SK-N-MC (cell line): ENCODE measurements around the gene CEP85.

Source experiments
- DNase-seq: peaks from one replicate; pipeline ENCODE4 v3.0.0-alpha.2; 2011; ENCODE audit warnings: low read depth, low spot score
- H3K27ac ChIP-seq: fragments of 200-600 bp; sonication (generic); 2 replicates; pipeline ENCODE4 v1.5.1; 2016; ENCODE audit warnings: mixed run types
- H3K36me3 ChIP-seq: fragments of 200-600 bp; sonication (generic); 2 replicates; pipeline ENCODE4 v1.6.1; 2017; ENCODE audit warnings: antibody characterized with exemption, low read length, mixed read lengths; ENCODE audit not compliant: insufficient read depth
- H3K4me3 ChIP-seq: fragments of 200-600 bp; sonication (generic); 2 replicates; pipeline ENCODE4 v1.5.1; 2016
- H3K9ac ChIP-seq: fragments of 200-600 bp; sonication (generic); 2 replicates; pipeline ENCODE4 v1.8.0; 2017; ENCODE audit warnings: mixed run types, mixed read lengths; ENCODE audit not compliant: insufficient read length
- H3K9me3 ChIP-seq: fragments of 200-600 bp; sonication (generic); 2 replicates; pipeline ENCODE4 v1.6.1; 2017; ENCODE audit warnings: low read depth, mild to moderate bottlenecking, antibody characterized with exemption, low read length, moderate library complexity, mixed read lengths
- EZH2 ChIP-seq: fragments of 200-600 bp; sonication (generic); IDR thresholded peaks from one replicate; pipeline ENCODE4 v1.6.1; 2017; ENCODE audit warnings: antibody characterized with exemption
- FOXP2 ChIP-seq: optimal IDR thresholded peaks from 2 replicates; pipeline ENCODE3; 2011; ENCODE audit warnings: mild to moderate bottlenecking, moderate library complexity; ENCODE audit not compliant: insufficient read depth; ENCODE audit errors: extremely low read length, control extremely low read depth
- POLR2AphosphoS5 ChIP-seq: IDR thresholded peaks from 2 replicates; pipeline ENCODE4 v1.6.1; 2012; ENCODE audit warnings: mild to moderate bottlenecking, low read depth, low read length, borderline replicate concordance

CEP85 gene

DNA sequence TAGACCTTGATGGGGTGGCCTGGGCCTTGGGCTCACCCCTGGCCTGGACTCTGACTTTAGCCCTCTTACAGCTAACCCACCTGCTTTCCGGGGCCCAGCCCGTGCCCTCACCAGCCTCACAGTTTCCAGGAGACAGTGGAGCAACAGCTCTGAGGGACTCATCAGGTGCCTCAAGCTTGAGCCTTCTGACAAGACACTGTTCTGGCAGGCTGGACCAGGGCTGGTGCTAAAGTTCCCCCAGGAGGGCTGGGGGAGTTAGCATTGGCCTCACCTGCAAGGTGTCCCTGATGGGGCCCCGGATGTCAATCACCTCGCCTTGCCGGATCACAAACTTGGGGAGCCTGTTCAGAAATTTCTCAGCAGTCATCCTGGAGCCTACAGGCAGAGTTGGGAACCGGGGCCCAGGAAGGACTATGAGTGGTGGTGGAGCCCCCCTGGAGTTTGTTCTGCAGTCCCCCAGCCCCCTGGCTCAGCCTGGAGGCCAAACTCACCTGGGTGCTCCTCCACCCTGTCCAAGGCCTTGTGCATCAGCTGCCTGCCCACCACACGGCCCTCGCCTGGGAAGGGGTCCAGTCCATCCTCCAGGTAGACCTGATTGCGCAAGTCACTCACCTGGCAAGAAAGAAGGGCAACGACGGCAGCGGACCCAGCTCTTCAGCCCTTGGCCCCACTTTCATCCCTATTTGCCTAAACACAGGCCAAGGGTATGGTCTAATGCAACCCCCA lies 50.0 kb downstream of the CEP85 start:
- Histone ChIP-seq H3K4me3 (no peak overlapping the region), H3K36me3 (no peaks in the 10 kb centered on the region), H3K9ac (no peak overlapping the region), H3K9me3 (no peaks in the 10 kb centered on the region), H3K27ac (no peak overlapping the region)
- no peak for DNase-seq
- no peak for TF ChIP-seq EZH2
- TF ChIP-seq POLR2AphosphoS5: no peak; the same call in 1 of the 2 replicates
- TF ChIP-seq FOXP2: no peak

DNA sequence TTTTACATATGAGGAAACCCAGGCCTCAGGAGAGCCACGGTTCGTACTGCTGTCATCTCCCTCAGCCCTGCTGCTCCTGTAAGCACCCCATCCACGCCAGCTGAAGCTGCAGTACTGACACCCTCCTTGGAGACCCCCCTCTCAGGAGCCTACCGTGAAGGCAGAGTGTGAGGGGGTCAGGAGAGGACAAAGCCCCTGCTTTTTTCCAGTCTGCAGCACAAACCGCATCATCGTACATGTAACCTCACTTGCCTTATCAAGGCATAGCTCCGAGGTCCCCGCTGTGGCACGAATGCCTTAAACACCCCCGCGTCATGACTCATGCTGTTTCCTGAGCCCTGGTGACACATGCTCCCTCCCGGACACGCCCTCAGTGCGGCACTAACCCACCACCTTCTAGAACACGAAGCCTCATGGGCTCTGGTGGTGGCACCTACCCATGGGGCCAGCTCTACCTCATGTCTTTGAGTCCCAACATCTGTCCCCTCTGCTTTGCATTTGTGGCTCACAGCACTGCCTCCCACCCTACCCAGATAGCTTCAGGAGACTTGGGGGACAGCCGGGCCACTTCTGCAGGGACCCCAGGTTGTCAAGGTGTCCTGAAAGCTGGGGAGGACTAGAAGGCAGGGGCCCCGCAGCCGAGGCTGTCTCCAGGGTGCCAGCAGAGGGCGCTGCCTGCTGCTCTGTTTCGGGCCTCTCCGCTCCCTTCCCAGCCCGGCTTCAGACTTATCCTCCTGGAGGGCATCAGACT lies 50.8 kb downstream of the CEP85 start:
- TF ChIP-seq FOXP2 (no peak), EZH2 (no peak), POLR2AphosphoS5 (no peak)
- Histone ChIP-seq H3K27ac (no peak overlapping the region), H3K9ac (no peak overlapping the region), H3K9me3 (no peaks in the 10 kb centered on the region), H3K36me3 (no peaks in the 10 kb centered on the region), H3K4me3 (no peak overlapping the region)
- no peak for DNase-seq

DNA sequence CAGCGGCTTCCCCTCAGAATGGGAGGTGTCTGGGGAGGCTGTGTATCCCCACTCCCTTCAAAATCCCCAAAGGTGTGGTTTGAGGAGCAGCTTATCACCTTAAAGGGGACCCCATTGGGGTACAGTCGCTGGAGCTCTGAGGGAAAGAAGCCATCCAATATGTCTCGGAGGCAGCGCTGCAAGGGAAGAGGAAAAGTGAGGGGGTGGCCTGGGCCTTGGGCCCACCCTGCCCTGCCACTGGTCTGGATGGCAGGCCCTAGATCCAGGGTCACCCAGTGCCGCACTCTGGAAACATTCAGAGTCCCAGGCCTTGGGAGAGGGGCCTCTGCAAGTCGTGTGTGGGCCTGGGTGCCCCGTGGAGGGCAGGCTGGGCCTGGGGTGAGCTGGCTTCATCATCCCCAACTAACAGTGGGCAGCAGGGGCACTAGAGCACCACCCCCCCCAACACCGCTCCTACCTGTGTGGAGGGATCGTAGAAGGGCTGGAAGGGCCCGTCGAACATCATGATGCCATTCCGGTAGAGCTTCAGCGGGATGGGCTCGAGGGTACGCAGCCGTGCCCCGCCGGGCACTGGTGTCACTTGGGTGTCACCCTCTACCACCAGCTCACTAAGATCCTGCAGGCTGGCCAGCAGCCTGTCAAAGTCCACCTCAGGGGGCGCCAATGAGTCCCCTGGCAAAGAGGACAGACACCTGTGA lies 51.5 kb downstream of the CEP85 start:
- Histone ChIP-seq H3K36me3 (no peaks in the 10 kb centered on the region), H3K4me3 (no peak overlapping the region), H3K9me3 (no peaks in the 10 kb centered on the region), H3K27ac (no peak overlapping the region), H3K9ac (no peak overlapping the region)
- TF ChIP-seq POLR2AphosphoS5: no peak
- TF ChIP-seq EZH2: no peak
- TF ChIP-seq FOXP2: no peak
- no peak for DNase-seq

DNA sequence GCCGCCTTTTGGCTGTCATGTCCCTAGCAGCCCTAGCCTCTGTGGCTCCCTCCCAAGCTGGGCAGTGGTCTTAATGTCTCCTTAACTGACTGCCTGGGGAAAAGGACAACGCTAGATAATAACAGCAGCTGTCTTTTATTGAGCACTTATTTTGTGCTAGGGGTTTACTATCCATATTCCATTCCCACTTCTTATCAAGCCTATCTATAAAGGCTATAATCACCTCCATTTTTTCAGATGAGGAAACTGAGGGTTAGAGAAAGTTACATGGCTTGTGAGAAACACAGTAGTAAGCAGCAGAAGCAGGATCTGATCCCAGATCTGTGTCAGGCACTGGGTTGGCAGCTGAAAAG lies 52.0 kb downstream of the CEP85 start:
- Histone ChIP-seq H3K36me3 (no peaks in the 10 kb centered on the region), H3K9ac (no peak overlapping the region), H3K4me3 (no peak overlapping the region), H3K9me3 (no peaks in the 10 kb centered on the region), H3K27ac (no peak overlapping the region)
- TF ChIP-seq EZH2 (no peak), POLR2AphosphoS5 (no peak), FOXP2 (no peak)
- DNase-seq: no peak

DNA sequence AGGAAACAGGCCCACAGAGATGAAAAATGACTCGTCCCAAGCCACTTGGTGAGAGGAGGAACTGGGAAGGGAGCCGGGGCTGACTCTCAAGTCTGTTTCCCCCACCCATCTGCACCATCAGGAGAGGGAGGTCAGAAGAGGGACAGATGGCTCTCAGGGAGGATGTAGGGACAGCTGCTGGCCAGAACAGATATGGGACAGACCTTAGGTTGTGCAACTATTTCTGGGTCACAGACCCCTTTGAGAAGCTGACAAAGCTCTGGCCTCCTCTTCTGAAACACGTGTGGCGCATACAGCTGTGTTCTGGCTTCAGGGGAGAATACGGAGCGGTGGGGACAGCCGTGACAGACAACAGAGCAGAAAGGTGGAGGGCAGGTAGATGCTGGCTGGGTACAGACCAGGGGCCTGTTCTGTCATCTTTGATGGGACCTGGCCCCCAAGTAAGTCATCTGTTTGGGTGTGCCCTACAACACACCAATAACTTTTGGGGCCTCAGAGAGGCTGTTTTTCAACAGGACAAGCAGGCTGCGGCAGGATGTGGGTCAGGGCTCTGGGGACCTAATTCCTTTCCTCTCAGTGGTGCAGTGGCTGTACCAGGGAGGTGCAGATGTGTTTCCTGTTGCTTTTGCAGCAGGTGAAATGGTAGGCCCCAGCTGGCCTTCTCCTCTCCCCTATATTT lies 53.2 kb downstream of the CEP85 start:
- H3K36me3 ChIP-seq: no peaks in the 10 kb centered on the region
- no peak overlapping the region for H3K27ac ChIP-seq
- H3K9ac ChIP-seq: no peak overlapping the region
- TF ChIP-seq POLR2AphosphoS5: no peak
- no peak for TF ChIP-seq EZH2
- TF ChIP-seq FOXP2: no peak
- no peak for DNase-seq
- no peak overlapping the region for H3K4me3 ChIP-seq
- no peaks in the 10 kb centered on the region for H3K9me3 ChIP-seq

DNA sequence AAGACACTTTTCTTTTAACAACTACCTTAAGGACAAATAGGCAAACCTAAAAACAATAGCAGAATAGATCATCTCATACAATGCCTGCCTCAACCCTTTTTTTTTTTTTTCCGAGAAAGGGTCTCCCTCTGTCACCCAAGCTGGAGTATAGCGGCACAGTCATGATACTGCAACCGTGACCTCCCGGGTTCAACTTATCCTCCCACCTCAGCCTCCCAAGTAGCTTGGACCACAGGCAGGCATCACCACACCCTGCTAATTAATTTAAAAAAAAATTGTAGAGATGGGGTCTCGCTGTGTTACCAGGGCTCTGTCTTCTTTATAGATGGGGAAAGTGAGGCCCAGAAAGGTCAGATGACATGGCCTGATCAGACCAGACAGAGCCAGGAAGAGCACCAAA lies 53.8 kb downstream of the CEP85 start:
- H3K9me3 ChIP-seq: no peaks in the 10 kb centered on the region
- DNase-seq: no peak
- H3K9ac ChIP-seq: no peak overlapping the region
- no peak overlapping the region for H3K4me3 ChIP-seq
- TF ChIP-seq EZH2: no peak
- TF ChIP-seq FOXP2: no peak
- no peak for TF ChIP-seq POLR2AphosphoS5
- H3K27ac ChIP-seq: no peak overlapping the region
- H3K36me3 ChIP-seq: no peaks in the 10 kb centered on the region

DNA sequence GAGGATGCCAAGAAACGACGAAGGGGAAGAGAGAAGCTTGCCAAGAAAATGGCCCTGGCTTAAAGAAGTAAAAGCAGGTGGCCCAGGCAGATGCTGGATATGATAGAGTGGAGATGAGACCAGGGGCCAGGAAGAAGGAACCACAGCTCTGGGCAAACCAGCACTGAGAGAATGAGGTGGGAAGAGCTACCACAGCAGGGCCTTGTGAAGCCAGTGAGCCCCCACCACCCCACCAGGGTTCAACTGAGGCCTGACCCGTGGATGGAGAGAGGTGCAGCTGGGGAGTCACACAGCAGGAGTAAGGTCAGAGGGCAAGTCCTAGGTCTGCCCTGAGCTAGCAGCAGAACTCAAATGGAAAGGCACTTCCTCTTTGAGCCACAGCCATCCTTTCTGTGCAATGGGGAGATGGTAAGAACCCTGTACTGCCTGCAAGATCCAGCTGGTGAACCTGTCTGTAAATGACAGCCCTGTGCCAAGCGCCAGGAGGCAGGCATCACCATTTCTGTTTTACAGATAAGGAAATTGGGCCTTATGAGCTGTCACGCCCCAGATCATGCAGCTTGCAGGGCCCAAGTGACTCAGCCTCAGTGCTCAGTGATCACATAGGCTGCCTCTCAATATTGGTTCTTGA lies 54.4 kb downstream of the CEP85 start:
- no peak overlapping the region for H3K9ac ChIP-seq
- H3K4me3 ChIP-seq: no peak overlapping the region
- no peaks in the 10 kb centered on the region for H3K36me3 ChIP-seq
- no peak for DNase-seq
- no peak for TF ChIP-seq FOXP2
- TF ChIP-seq EZH2: no peak
- TF ChIP-seq POLR2AphosphoS5: no peak
- no peaks in the 10 kb centered on the region for H3K9me3 ChIP-seq
- H3K27ac ChIP-seq: no peak overlapping the region
